ENCODE data around the gene ST8SIA6. TPM values are rescaled to one million over a fixed set of nuclear protein-coding genes. Genes with fewer than 3 reads are reported as not detected.

The ST8SIA6 gene
- total RNA-seq, 1 donor from 2014 or later: 1.7 TPM

DNA sequence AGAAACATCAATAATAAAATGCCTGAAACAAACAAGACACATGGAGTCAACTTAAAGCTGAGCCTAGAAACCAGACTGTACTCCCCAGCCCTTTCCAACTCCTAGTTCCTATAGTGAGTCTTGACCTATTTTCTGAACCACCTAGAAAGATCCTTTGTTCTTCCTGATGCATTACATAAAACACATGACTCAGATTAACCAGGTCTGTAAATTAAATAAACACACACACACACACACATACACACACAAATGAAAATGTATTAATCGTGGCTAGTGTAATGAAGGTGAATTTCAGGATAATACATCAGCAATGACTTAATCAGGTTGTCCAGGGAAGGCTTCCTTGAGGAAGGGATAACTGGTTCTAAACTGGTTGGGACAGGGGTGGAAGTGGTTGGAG, 104.7 kb downstream of the ST8SIA6 start:
- TF ChIP-seq, protein P1, sequence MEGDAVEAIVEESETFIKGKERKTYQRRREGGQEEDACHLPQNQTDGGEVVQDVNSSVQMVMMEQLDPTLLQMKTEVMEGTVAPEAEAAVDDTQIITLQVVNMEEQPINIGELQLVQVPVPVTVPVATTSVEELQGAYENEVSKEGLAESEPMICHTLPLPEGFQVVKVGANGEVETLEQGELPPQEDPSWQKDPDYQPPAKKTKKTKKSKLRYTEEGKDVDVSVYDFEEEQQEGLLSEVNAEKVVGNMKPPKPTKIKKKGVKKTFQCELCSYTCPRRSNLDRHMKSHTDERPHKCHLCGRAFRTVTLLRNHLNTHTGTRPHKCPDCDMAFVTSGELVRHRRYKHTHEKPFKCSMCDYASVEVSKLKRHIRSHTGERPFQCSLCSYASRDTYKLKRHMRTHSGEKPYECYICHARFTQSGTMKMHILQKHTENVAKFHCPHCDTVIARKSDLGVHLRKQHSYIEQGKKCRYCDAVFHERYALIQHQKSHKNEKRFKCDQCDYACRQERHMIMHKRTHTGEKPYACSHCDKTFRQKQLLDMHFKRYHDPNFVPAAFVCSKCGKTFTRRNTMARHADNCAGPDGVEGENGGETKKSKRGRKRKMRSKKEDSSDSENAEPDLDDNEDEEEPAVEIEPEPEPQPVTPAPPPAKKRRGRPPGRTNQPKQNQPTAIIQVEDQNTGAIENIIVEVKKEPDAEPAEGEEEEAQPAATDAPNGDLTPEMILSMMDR (IDR thresholded peaks at IDR 0.05; ENCODE audit: unreplicated experiment): no peak
- Mint-ChIP-seq H3K4me3 (ENCODE audit: unreplicated experiment) (no peak overlapping the region), H3K4me1 (ENCODE audit: unreplicated experiment) (no peaks in the 10 kb centered on the region), H3K27me3 (ENCODE audit: unreplicated experiment) (no peaks in the 10 kb centered on the region), H3K27ac (ENCODE audit: unreplicated experiment) (no peak overlapping the region), H3K36me3 (ENCODE audit: low read depth, unreplicated experiment) (no peaks in the 10 kb centered on the region), H3K9me3 (ENCODE audit: unreplicated experiment) (no peaks in the 10 kb centered on the region)
- no peak for DNase-seq (ENCODE audit: low spot score)

DNA sequence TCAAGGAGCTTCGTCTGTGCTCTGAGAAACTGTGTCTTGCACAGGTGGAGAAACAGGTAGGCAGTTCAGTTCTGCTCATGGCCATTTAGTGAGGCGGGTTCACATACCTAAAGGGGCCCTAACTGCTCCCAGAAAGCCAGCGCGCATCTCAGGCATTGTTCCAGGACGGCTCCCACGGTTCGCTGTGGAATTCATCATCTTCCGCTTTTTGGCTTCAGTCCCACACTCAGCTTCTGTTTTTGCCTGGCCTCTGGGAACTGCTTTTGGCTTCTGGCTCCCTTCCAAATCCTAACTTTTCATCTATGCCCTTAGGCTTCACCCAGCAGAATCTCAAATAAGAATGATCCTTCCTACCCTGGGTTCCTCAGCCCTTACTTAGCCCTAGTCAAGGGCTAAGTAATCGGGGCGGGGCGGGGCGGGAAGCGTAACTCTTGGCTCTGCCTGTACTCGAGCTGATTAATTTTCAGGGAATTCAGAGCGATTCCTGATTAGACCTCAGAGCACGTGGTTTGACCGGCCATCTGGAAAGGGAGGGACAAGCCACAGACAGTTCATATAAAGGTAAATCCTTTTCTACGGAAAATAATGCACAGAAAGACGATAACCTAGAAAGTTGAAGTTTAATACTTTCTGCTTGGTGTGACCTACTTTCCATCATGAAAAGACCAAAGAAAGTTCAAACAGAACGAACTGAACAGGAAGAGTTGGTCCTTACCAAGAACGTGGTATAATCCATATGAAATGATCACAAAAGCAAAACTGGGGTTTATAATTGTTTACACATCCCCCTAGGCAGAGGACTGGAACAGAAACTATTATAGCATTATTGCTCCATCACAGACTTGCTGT, 105.7 kb downstream of the ST8SIA6 start:
- TF ChIP-seq, protein P1 (IDR thresholded peaks at IDR 0.05; ENCODE audit: unreplicated experiment): no peak
- Mint-ChIP-seq H3K27me3 (ENCODE audit: unreplicated experiment) (no peaks in the 10 kb centered on the region), H3K27ac (ENCODE audit: unreplicated experiment) (no peak overlapping the region), H3K4me1 (ENCODE audit: unreplicated experiment) (no peaks in the 10 kb centered on the region), H3K36me3 (ENCODE audit: low read depth, unreplicated experiment) (no peaks in the 10 kb centered on the region), H3K9me3 (ENCODE audit: unreplicated experiment) (no peaks in the 10 kb centered on the region), H3K4me3 (ENCODE audit: unreplicated experiment) (no peak overlapping the region)
- no peak for DNase-seq (ENCODE audit: low spot score)

DNA sequence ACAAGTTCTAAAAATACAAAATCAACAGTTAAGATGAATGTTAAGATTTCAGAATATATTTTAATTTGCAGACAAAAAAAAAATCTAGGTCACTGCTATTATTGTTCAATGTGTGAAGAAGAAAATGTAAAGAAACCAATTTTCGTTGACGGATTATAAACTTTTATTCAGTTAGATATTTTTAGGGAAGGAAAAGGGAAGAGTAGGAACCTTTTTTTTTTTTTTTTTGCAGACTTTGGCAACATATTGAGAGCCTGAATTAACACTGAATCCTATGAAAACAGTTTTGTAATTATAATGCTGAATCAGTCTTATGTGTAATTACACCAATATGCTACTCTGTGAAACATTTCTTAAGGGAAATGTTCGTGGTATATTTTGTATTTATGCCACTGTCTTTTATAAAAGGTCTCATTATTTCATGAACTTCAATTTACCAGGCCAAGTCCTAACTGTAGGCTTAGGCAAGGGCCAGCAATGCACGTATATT, 106.3 kb downstream of the ST8SIA6 start:
- Mint-ChIP-seq H3K9me3 (ENCODE audit: unreplicated experiment) (no peaks in the 10 kb centered on the region), H3K27me3 (ENCODE audit: unreplicated experiment) (no peaks in the 10 kb centered on the region), H3K36me3 (ENCODE audit: low read depth, unreplicated experiment) (no peaks in the 10 kb centered on the region), H3K4me1 (ENCODE audit: unreplicated experiment) (no peaks in the 10 kb centered on the region), H3K4me3 (ENCODE audit: unreplicated experiment) (no peak overlapping the region), H3K27ac (ENCODE audit: unreplicated experiment) (no peak overlapping the region)
- TF ChIP-seq, protein P1 (IDR thresholded peaks at IDR 0.05; ENCODE audit: unreplicated experiment): no peak
- no peak for DNase-seq (ENCODE audit: low spot score)

DNA sequence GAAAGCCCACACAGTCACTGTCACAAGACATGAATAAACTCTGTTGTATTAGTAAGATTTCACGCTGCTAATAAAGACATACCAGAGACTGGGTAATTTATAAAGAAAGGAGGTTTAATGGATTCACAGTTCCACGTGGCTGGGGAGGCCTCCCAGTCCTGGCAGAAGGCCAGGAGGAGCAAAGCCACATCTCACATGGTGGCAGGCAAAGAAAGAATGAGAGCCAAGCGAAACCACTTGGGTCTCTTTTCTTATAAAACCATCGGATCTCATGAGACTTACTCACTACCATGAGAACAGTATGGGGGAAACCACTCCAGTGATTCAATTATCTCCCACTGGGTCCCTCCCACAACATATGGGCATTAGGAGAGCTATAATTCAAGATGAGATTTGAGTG, 110.2 kb downstream of the ST8SIA6 start:
- H3K36me3 Mint-ChIP-seq (ENCODE audit: low read depth, unreplicated experiment): peaks cover 12% of the 10 kb centered on the region
- H3K27me3 Mint-ChIP-seq (ENCODE audit: unreplicated experiment): peaks cover 3% of the 10 kb centered on the region
- no peaks in the 10 kb centered on the region for H3K4me1 Mint-ChIP-seq (ENCODE audit: unreplicated experiment)
- no peak overlapping the region for H3K4me3 Mint-ChIP-seq (ENCODE audit: unreplicated experiment)
- TF ChIP-seq, protein P1 (IDR thresholded peaks at IDR 0.05; ENCODE audit: unreplicated experiment): no peak
- no peak overlapping the region for H3K27ac Mint-ChIP-seq (ENCODE audit: unreplicated experiment)
- peaks cover 11% of the 10 kb centered on the region for H3K9me3 Mint-ChIP-seq (ENCODE audit: unreplicated experiment)
- DNase-seq (ENCODE audit: low spot score): no peak

DNA sequence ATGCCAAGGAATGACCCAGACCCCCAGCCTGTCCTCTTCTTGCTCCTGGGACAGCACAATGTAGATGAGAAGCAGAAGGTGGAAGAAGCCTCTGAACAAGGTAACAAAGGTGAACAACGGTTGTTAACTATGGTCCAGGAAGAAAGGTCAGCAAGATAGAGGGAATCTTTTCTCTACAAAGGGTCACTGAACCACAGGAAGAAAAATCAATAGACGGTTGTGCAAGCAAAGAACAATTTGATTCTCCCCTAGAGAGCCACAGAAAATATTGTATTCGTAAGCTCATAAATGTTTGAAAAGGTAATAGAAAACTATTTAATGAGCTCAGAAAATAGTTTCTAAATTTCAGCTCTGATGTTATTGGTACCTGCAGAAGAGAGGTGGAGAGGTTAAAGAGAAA, 111.3 kb downstream of the ST8SIA6 start:
- Mint-ChIP-seq H3K27me3 (ENCODE audit: unreplicated experiment) (peaks cover 3% of the 10 kb centered on the region), H3K36me3 (ENCODE audit: low read depth, unreplicated experiment) (peaks cover 12% of the 10 kb centered on the region), H3K27ac (ENCODE audit: unreplicated experiment) (no peak overlapping the region), H3K4me3 (ENCODE audit: unreplicated experiment) (no peak overlapping the region), H3K4me1 (ENCODE audit: unreplicated experiment) (no peaks in the 10 kb centered on the region), H3K9me3 (ENCODE audit: unreplicated experiment) (peaks cover 11% of the 10 kb centered on the region)
- TF ChIP-seq, protein P1 (IDR thresholded peaks at IDR 0.05; ENCODE audit: unreplicated experiment): no peak
- no peak for DNase-seq (ENCODE audit: low spot score)

Measured in endothelial cell (in vitro differentiated cells).